Astrocyte (in vitro differentiated cells and primary cell): ENCODE measurements around the gene SMARCD3. TPM values are rescaled to one million over a fixed set of nuclear protein-coding genes. Genes with fewer than 3 reads are reported as not detected.
A peak's percentile ranks its signal among the peaks of the same experiment; 100 is the strongest.

ENCODE experiments used
- DNase-seq: peaks from one replicate; pipeline ENCODE4 v3.0.0-alpha.2; 2010; ENCODE audit warnings: low read depth
- FAIRE-seq: peaks from 2 replicates; lab custom pipeline; 2011; peaks lifted over from hg19 to GRCh38; lab: Jason Lieb, UNC
- H2AFZ ChIP-seq: 2 replicates; pipeline ENCODE4 v1.6.0; 2012; ENCODE audit warnings: low read depth, low read length, inconsistent platforms
- H3K27ac ChIP-seq: 2 replicates; pipeline ENCODE4 v1.5.1; 2011; ENCODE audit warnings: low read depth, low read length, inconsistent platforms
- H3K27me3 ChIP-seq: 2 replicates; pipeline ENCODE4 v1.6.0; 2011; ENCODE audit warnings: low read length, inconsistent platforms; ENCODE audit not compliant: insufficient read depth
- H3K36me3 ChIP-seq: 2 replicates; pipeline ENCODE4 v1.5.1; 2011; ENCODE audit warnings: low read length, inconsistent platforms; ENCODE audit not compliant: insufficient read depth
- H3K4me1 ChIP-seq: 2 replicates; pipeline ENCODE4 v1.5.1; 2011; ENCODE audit warnings: low read length, inconsistent platforms; ENCODE audit not compliant: insufficient read depth
- H3K4me2 ChIP-seq: 2 replicates; pipeline ENCODE4 v1.6.0; 2012; ENCODE audit warnings: low read length, inconsistent platforms
- H3K4me3 ChIP-seq: 2 replicates; pipeline ENCODE4 v1.5.1; 2011; ENCODE audit warnings: low read depth, mild to moderate bottlenecking, low read length, inconsistent platforms; ENCODE audit not compliant: insufficient read depth
- H3K79me2 ChIP-seq: 2 replicates; pipeline ENCODE4 v1.6.0; 2012; ENCODE audit warnings: mild to moderate bottlenecking, low read length, inconsistent platforms; ENCODE audit not compliant: insufficient read depth
- H3K9ac ChIP-seq: 2 replicates; pipeline ENCODE4 v1.6.0; 2012; ENCODE audit warnings: mild to moderate bottlenecking, low read length, inconsistent platforms
- H3K9me3 ChIP-seq: 2 replicates; pipeline ENCODE4 v1.5.1; 2012; ENCODE audit warnings: low read depth, mild to moderate bottlenecking, low read length, inconsistent platforms; ENCODE audit not compliant: insufficient read depth
- H4K20me1 ChIP-seq: 2 replicates; pipeline ENCODE4 v1.6.0; 2012; ENCODE audit warnings: low read length, inconsistent platforms; ENCODE audit not compliant: insufficient read depth
- H3K27ac Mint-ChIP-seq: one replicate; pipeline ENCODE4 v1.8.0; 2021; ENCODE audit warnings: mild to moderate bottlenecking, mixed read lengths; ENCODE audit not compliant: unreplicated experiment
- H3K27me3 Mint-ChIP-seq: one replicate; pipeline ENCODE4 v1.8.0; 2021; ENCODE audit warnings: low read depth, mixed read lengths; ENCODE audit not compliant: unreplicated experiment
- H3K36me3 Mint-ChIP-seq: one replicate; pipeline ENCODE4 v1.8.0; 2021; ENCODE audit warnings: low read depth, mixed read lengths; ENCODE audit not compliant: unreplicated experiment
- H3K4me1 Mint-ChIP-seq: one replicate; pipeline ENCODE4 v1.8.0; 2021; ENCODE audit warnings: low read depth, mixed read lengths; ENCODE audit not compliant: unreplicated experiment
- H3K4me3 Mint-ChIP-seq: one replicate; pipeline ENCODE4 v1.8.0; 2021; ENCODE audit warnings: mild to moderate bottlenecking, moderate library complexity, mixed read lengths; ENCODE audit not compliant: unreplicated experiment
- H3K9me3 Mint-ChIP-seq: one replicate; pipeline ENCODE4 v1.8.0; 2021; ENCODE audit warnings: mild to moderate bottlenecking, mixed read lengths; ENCODE audit not compliant: unreplicated experiment
- CTCF ChIP-seq: IDR thresholded peaks from 2 replicates; pipeline ENCODE4 v1.5.1; 2011; ENCODE audit warnings: low read depth, mild to moderate bottlenecking, inconsistent platforms, low read length, moderate library complexity; ENCODE audit not compliant: insufficient read depth
- EZH2 ChIP-seq: IDR thresholded peaks from 2 replicates; pipeline ENCODE4 v1.6.1; 2012; ENCODE audit warnings: mild to moderate bottlenecking, low read length, inconsistent platforms; ENCODE audit not compliant: insufficient read depth
- total RNA-seq: library from RNA; stranded (reverse); gene quantifications from 2 replicates; pipeline ENCODE4 v1.2.1, GENCODE V29; 2021

The SMARCD3 gene
- total RNA-seq, 1 donor from 2014 or later, result 47.7 TPM

- Histone ChIP-seq H3K27ac (no peak overlapping the region), H3K27me3 (no peaks in the 10 kb centered on the region), H3K36me3 (peaks cover 14% of the 10 kb centered on the region), H3K4me3 (no peak overlapping the region), H3K9ac (peak overlapping the region; percentile 44), H3K4me1 (peaks cover 39% of the 10 kb centered on the region), H3K9me3 (no peaks in the 10 kb centered on the region), H3K79me2 (peaks cover 26% of the 10 kb centered on the region), H4K20me1 (peaks cover 69% of the 10 kb centered on the region), H2AFZ (no peak overlapping the region), H3K4me2 (peak overlapping the region; percentile 90)
- Mint-ChIP-seq H3K4me1 (peaks cover 9% of the 10 kb centered on the region), H3K27ac (no peak overlapping the region), H3K9me3 (no peaks in the 10 kb centered on the region), H3K27me3 (no peaks in the 10 kb centered on the region), H3K4me3 (peak overlapping the region; percentile 62), H3K36me3 (peaks cover 11% of the 10 kb centered on the region)
- FAIRE-seq (no peak), DNase-seq (no peak)
- TF ChIP-seq EZH2, result no peak
These were observed 3.6 kb downstream of the SMARCD3 start for GRCh38 chr7:151244841-151245346.

GRCh38 chr7:151244196-151244840 lies 4.2 kb downstream of the SMARCD3 start:
- Mint-ChIP-seq H3K27me3 (no peaks in the 10 kb centered on the region), H3K9me3 (no peaks in the 10 kb centered on the region), H3K27ac (no peak overlapping the region), H3K4me1 (peaks cover 8% of the 10 kb centered on the region), H3K36me3 (peaks cover 16% of the 10 kb centered on the region), H3K4me3 (peak overlapping the region; percentile 62)
- TF ChIP-seq CTCF, result peak; percentile 93
- no peak for TF ChIP-seq EZH2
- Histone ChIP-seq H3K4me2 (peak overlapping the region; percentile 90), H3K27ac (no peak overlapping the region), H3K27me3 (no peaks in the 10 kb centered on the region), H4K20me1 (peaks cover 75% of the 10 kb centered on the region), H3K79me2 (peaks cover 31% of the 10 kb centered on the region), H3K4me1 (peaks cover 35% of the 10 kb centered on the region), H3K9ac (no peak overlapping the region), H2AFZ (no peak overlapping the region), H3K36me3 (peaks cover 20% of the 10 kb centered on the region), H3K9me3 (no peaks in the 10 kb centered on the region), H3K4me3 (no peak overlapping the region)
- FAIRE-seq, result no peak
- DNase-seq, result no peak

GRCh38 chr7:151243408-151244195 lies 4.9 kb downstream of the SMARCD3 start:
- no peak overlapping the region for H3K4me2 ChIP-seq
- H3K27me3 Mint-ChIP-seq, result no peaks in the 10 kb centered on the region
- no peak overlapping the region for H3K4me3 Mint-ChIP-seq

More at GRCh38 chr7:151243408-151244195, 4.9 kb downstream of the SMARCD3 start:
- FAIRE-seq (no peak), DNase-seq (no peak)
- Histone ChIP-seq H4K20me1 (peaks cover 82% of the 10 kb centered on the region), H3K9ac (no peak overlapping the region), H3K36me3 (peaks cover 25% of the 10 kb centered on the region), H3K9me3 (no peaks in the 10 kb centered on the region), H3K27ac (no peak overlapping the region), H3K4me1 (peaks cover 29% of the 10 kb centered on the region), H3K79me2 (peaks cover 39% of the 10 kb centered on the region), H3K27me3 (no peaks in the 10 kb centered on the region), H2AFZ (no peak overlapping the region), H3K4me3 (no peak overlapping the region)
- Mint-ChIP-seq H3K9me3 (no peaks in the 10 kb centered on the region), H3K36me3 (peaks cover 16% of the 10 kb centered on the region), H3K4me1 (peaks cover 6% of the 10 kb centered on the region), H3K27ac (no peak overlapping the region)
- TF ChIP-seq CTCF, result no peak
- no peak for TF ChIP-seq EZH2
